HG03439 (cell line): ENCODE results near the gene USP5.
"Not testable (repeated sequence)": the region's sequence is repeated elsewhere in the genome, so short reads cannot be mapped to it uniquely, and the experiment has no call there.

Experiments
- ATAC-seq: cut with Tn5 transposase; IDR thresholded peaks from one replicate; pipeline ENCODE4 v1.9.1; 2021; ENCODE audit warnings: mild to moderate bottlenecking, moderate library complexity; ENCODE audit not compliant: unreplicated experiment

The USP5 gene

DNA sequence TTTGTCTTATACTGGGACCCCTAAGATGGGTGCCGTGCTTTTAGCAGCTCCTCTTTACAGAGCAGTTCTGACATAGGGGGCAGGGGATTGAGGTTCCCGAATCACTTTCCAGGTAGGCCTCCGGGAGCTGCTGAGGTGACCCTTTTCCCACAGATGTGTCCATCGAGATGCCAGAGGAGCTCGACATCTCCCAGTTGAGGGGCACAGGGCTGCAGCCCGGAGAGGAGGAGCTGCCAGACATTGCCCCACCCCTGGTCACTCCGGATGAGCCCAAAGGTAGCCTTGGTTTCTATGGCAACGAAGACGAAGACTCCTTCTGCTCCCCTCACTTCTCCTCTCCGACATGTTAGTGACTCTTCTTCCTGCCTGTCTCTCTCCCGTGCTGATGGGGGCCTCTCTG, 11.1 kb downstream of the USP5 start:
- no peak for ATAC-seq

GRCh38 chr12:6863586-6864321, 11.8 kb downstream of the USP5 start:
- ATAC-seq = no peak

- not testable (repeated sequence) for ATAC-seq
Observed at GRCh38 chr12:6865307-6865706, 13.4 kb downstream of the USP5 start.

GRCh38 chr12:6866163-6866919, 14.4 kb downstream of the USP5 start:
- ATAC-seq = no peak

DNA sequence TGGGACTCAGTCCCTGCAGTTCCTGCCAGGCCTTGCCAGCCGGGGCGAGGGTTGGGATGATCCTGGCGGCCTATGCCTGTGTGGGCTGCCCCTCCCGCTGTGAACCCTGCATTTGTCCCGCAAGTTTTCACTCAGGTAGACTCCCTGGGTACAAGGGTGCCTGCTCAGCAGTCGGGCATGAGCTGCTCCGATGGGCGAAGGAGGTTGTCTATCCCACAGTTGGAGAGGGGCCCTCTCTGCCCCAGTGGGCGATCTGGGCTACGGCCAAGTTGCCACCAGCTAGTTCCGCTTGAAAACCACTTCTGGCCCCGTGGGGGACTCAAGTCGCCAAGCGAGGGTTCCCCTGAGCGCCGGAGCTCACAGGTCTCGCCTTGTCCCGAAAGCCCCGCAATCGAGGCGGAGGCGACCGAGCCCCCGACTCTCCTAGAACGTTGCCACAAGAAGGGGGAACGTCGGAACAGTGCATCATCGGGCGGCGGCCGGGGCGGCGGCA, 15.0 kb downstream of the USP5 start:
- ATAC-seq = no peak

DNA sequence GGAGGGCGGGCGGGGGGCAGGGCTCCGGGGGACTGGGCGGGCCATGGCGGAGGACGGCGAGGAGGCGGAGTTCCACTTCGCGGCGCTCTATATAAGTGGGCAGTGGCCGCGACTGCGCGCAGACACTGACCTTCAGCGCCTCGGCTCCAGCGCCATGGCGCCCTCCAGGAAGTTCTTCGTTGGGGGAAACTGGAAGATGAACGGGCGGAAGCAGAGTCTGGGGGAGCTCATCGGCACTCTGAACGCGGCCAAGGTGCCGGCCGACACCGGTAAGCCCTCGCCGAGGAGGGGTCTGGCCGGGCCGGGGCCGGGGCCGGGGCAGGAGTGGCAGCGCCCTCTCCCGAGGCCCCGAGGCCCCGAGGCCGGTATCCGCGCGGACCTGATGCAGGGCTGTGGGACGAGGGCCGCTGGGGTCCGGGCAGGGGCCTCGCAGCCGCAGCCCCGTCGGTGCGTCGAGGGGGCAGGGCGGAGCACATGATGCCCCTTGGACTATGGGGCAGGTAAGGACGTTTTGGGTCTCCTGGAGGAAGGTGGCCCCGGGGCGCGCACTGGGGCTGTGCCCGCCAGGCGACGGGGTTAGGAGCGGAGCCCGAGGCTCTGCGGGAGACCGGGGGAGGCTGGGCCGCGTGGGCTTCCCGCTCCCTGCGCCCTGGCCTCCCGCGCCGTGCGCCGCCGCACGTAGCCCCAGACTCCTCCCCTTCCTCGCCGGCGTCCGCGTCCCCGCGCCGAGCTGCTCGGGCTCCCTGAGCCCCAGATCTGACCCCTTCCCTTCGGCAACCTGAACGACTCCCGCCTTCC, 15.7 kb downstream of the USP5 start, which contains the start of gene TPI1:
TSS of gene TPI1 (plus strand) at position 119 of the 798 bp plus-strand sequence. CDS start at position 155, 36 bp downstream.
- ATAC-seq = peak; percentile 57

- no peak for ATAC-seq
Observed at GRCh38 chr12:6868211-6869048, 16.5 kb downstream of the USP5 start.

- ATAC-seq = no peak
Observed at GRCh38 chr12:6869049-6870021, 17.4 kb downstream of the USP5 start.

- not testable (repeated sequence) for ATAC-seq
Observed at GRCh38 chr12:6870304-6870703, 18.4 kb downstream of the USP5 start.

- ATAC-seq = no peak
Observed at GRCh38 chr12:6871052-6871957, 19.4 kb downstream of the USP5 start.

GRCh38 chr12:6872073-6873048, 20.4 kb downstream of the USP5 start:
- peak; percentile 29 for ATAC-seq

DNA sequence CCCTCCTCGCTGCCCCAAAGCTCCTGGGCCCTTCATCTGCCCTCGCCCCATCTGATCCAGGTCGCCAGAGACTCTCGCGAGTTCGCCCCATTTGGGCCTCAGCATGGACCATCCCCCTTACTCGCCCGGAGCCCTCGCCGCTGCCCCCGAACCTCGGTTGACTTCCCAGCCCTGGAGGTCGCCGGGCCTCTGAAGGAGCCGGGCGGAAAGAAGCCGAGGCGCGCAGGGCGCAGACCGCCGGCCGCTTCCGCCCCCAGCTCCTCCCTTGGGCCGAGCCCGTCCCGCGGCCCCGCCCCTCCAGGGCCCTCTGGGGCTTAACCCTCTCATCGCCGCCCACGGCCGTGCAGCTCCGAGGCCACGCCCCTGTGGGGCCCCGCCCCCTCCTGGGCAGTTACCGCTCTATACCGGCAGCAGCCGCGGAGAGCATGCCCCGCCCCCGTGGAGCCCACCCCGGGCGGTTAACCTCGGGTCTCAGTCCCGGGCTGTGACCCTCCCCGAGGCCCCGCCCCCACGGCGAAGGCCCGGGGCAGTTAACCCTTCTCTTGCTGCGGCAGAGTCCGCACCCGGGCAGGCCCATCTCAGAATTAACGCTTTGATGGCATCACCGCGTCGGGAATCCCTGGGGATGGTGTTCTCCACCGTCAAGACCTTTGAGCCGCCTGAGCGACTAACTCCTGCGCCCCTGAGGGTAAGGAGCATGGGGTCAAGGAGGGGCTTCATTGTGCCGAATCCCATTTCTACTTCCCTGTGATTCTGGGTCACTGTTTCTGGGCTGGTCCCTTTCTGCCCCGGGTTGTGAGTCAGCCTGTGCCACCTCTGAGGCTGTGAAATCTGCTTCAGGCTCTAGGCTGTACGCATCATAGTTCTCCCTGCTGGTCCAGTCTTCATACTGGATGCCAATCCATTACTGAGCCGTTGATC, 21.4 kb downstream of the USP5 start, which contains the start of gene SPSB2:
TSS of gene SPSB2 (minus strand) at position 210 of the 921 bp plus-strand sequence. CDS start 402 bp downstream, outside the sequence.
- ATAC-seq = peak; percentile 66

GRCh38 chr12:6874015-6874368, 22.0 kb downstream of the USP5 start:
- not testable (repeated sequence) for ATAC-seq

GRCh38 chr12:6879824-6880223, 27.9 kb downstream of the USP5 start:
- not testable (repeated sequence) for ATAC-seq

DNA sequence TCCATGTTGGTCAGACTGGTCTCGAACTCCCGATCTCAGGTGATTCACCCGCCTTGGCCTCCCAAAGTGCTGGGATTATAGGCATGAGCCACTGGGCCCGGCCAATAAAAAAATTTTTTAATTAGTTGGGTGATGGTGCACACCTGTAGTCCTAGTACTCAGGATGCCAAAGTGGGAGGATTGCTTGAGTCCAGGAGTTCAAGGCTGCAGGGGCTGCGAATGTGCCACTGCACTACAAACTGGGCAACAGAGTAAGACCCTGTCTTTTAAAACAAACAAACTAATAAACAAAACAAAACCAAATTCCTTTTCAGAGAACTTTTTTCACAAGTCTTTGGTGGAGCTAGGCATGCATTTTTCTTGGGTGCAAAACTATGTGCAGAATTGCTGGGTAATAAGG, 31.3 kb downstream of the USP5 start:
- no peak for ATAC-seq

DNA sequence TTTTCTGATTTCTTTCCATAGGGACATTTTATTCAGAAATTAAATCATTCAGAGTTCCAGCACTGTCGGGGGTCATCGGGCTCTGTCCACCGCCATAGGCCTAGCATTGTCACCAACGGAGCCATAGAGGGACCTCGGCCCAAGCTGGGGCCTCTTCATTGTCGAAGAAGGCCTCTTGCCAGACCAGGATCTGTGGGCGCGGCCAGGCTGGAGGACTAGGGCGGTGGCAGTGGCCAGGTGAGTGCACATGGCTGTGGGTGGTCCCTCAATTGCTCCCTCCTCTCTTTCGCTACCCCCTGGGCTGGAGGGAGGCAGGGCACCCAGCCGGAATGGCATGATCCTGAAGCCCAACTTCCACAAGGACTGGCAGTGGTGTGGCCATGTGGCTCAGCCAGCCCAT, 31.7 kb downstream of the USP5 start:
- no peak for ATAC-seq
